Neural crest cell (in vitro differentiated cells): ENCODE measurements around the gene OR51B2. TPM values are rescaled to one million over a fixed set of nuclear protein-coding genes. Genes with fewer than 3 reads are reported as not detected.
"Not testable (repeated sequence)": the region's sequence is repeated elsewhere in the genome, so short reads cannot be mapped to it uniquely, and the experiment has no call there.

Experiments used
- DNase-seq: peaks from one replicate; pipeline ENCODE4 v3.0.0; 2021; ENCODE audit warnings: low read depth, mixed read lengths, low spot score
- H3K27ac Mint-ChIP-seq: one replicate; pipeline ENCODE4 v1.8.0; 2021; ENCODE audit warnings: mild to moderate bottlenecking, mixed read lengths; ENCODE audit not compliant: unreplicated experiment
- H3K27me3 Mint-ChIP-seq: 2 replicates; pipeline ENCODE4 v1.8.0; 2021; ENCODE audit warnings: low read depth, mild to moderate bottlenecking, mixed read lengths
- H3K36me3 Mint-ChIP-seq: 2 replicates; pipeline ENCODE4 v1.8.0; 2021; ENCODE audit warnings: low read depth, mild to moderate bottlenecking, mixed read lengths
- H3K4me1 Mint-ChIP-seq: 2 replicates; pipeline ENCODE4 v1.8.0; 2021; ENCODE audit warnings: mixed read lengths
- H3K4me3 Mint-ChIP-seq: one replicate; pipeline ENCODE4 v1.8.0; 2021; ENCODE audit warnings: mild to moderate bottlenecking, mixed read lengths
- H3K9me3 Mint-ChIP-seq: 2 replicates; pipeline ENCODE4 v1.8.0; 2021; ENCODE audit warnings: mixed read lengths
- total RNA-seq: library from RNA; stranded (reverse); gene quantifications from 2 replicates; pipeline ENCODE4 v1.2.1, GENCODE V29; 2021
- TF ChIP-seq, protein P1 (sequence below): fragments of 200-600 bp; sonication (generic); conservative IDR thresholded peaks from 2 replicates; pipeline ENCODE4 v1.5.0; 2021; ENCODE audit warnings: antibody characterized with exemption, mild to moderate bottlenecking

OR51B2 gene
- total RNA-seq, 1 donor from 2014 or later: not detected

DNA sequence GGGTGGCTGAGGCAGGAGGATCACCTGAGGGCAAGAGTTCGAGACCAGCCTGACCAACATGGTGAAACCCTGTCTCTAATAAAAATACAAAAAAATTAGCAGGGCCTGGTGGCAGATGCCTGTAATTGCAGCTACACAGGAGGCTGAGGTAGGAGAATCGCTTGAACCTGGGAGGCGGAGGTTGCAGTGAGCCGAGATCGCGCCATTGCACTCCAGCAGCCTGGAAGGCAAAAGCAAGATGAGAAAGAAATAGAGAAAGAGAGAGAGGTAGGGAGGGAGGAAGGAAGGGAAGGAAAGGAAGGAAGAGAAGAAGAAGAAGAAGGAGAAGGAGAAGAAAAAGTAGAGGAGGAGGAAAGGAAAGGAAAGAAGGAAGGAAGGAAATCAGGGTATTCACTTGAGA lies 42.3 kb upstream of the OR51B2 start:
- not testable (repeated sequence) for H3K4me1 Mint-ChIP-seq

DNA sequence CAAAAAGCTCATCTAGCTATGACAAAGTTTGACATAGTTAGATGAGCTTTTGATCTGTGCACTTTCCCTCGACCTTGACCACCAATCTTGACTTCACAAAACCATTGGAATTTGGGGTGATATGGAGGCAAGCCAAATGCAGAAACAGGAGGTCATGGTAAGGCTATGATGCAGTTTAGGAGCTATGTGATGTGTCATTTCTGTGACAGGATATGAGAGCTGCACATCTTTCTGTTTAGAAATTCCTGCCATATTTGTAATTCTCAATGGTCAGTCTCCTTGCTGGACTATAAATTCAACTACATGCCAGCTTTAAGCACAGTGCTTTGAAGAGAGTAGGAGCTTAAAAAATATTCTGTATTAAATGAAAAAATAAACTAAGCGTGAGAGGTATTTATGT lies 40.1 kb upstream of the OR51B2 start:
- no peak overlapping the region for H3K27ac Mint-ChIP-seq
- no peak overlapping the region for H3K4me3 Mint-ChIP-seq
- DNase-seq: no peak
- H3K4me1 Mint-ChIP-seq: no peaks in the 10 kb centered on the region
- TF ChIP-seq, protein P1, sequence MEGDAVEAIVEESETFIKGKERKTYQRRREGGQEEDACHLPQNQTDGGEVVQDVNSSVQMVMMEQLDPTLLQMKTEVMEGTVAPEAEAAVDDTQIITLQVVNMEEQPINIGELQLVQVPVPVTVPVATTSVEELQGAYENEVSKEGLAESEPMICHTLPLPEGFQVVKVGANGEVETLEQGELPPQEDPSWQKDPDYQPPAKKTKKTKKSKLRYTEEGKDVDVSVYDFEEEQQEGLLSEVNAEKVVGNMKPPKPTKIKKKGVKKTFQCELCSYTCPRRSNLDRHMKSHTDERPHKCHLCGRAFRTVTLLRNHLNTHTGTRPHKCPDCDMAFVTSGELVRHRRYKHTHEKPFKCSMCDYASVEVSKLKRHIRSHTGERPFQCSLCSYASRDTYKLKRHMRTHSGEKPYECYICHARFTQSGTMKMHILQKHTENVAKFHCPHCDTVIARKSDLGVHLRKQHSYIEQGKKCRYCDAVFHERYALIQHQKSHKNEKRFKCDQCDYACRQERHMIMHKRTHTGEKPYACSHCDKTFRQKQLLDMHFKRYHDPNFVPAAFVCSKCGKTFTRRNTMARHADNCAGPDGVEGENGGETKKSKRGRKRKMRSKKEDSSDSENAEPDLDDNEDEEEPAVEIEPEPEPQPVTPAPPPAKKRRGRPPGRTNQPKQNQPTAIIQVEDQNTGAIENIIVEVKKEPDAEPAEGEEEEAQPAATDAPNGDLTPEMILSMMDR: no peak
- H3K27me3 Mint-ChIP-seq: peaks cover 4% of the 10 kb centered on the region
- H3K36me3 Mint-ChIP-seq: no peaks in the 10 kb centered on the region
- H3K9me3 Mint-ChIP-seq: peaks cover 3% of the 10 kb centered on the region

More for the DNA sequence above, 42.3 kb upstream of the OR51B2 start:
- DNase-seq, H3K27ac Mint-ChIP-seq, H3K9me3 Mint-ChIP-seq, H3K27me3 Mint-ChIP-seq, H3K4me3 Mint-ChIP-seq, H3K36me3 Mint-ChIP-seq: not testable (repeated sequence)
- TF ChIP-seq, protein P1: peak; percentile 23

GRCh38 chr11:5363679-5364078 lies 39.6 kb upstream of the OR51B2 start:
- TF ChIP-seq, protein P1: no peak
- peaks cover 3% of the 10 kb centered on the region for H3K9me3 Mint-ChIP-seq
- peaks cover 4% of the 10 kb centered on the region for H3K27me3 Mint-ChIP-seq
- H3K36me3 Mint-ChIP-seq: no peaks in the 10 kb centered on the region
- no peak for DNase-seq
- no peak overlapping the region for H3K4me3 Mint-ChIP-seq
- H3K4me1 Mint-ChIP-seq: no peaks in the 10 kb centered on the region
- H3K27ac Mint-ChIP-seq: no peak overlapping the region

- no peak overlapping the region for H3K27ac Mint-ChIP-seq
- no peak overlapping the region for H3K4me3 Mint-ChIP-seq
- no peak for DNase-seq
- peaks cover 4% of the 10 kb centered on the region for H3K27me3 Mint-ChIP-seq
- TF ChIP-seq, protein P1: no peak
- no peaks in the 10 kb centered on the region for H3K4me1 Mint-ChIP-seq
- peaks cover 3% of the 10 kb centered on the region for H3K9me3 Mint-ChIP-seq
- H3K36me3 Mint-ChIP-seq: no peaks in the 10 kb centered on the region
Measured at GRCh38 chr11:5362017-5362625, 38.0 kb upstream of the OR51B2 start.

DNA sequence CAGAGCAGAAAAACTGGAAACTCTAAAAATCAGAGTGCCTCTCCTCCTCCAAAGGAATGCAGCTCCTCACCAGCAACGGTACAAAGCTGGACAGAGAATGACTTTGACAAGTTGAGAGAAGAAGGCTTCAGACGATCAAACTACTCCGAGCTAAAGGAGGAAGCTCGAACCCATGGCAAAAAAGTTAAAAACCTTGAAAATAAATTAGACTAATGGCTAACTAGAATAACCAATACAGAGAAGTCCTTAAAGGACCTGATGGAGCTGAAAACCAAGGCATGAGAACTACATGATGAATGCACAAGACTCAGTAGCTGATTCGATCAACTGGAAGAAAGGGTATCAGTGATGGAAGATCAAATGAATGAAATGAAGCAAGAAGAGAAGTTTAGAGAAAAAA lies 31.9 kb upstream of the OR51B2 start:
- not testable (repeated sequence) for H3K36me3 Mint-ChIP-seq, H3K27ac Mint-ChIP-seq, H3K27me3 Mint-ChIP-seq, DNase-seq, H3K4me3 Mint-ChIP-seq, H3K4me1 Mint-ChIP-seq, H3K9me3 Mint-ChIP-seq

GRCh38 chr11:5351208-5351607 lies 27.1 kb upstream of the OR51B2 start, which contains the start of gene OR51B6:
Gene OR51B6 (plus strand): TSS chr11:5351508. CDS start chr11:5351508, 0 bp downstream.
- Mint-ChIP-seq H3K27ac (no peak within 1 kb of the TSS), H3K36me3 (no peaks in the 10 kb centered on the region), H3K9me3 (no peaks in the 10 kb centered on the region), H3K4me1 (no peaks in the 10 kb centered on the region), H3K27me3 (peaks cover 33% of the 10 kb centered on the region), H3K4me3 (no peak within 1 kb of the TSS)
- DNase-seq: no peak
- TF ChIP-seq, protein P1: no peak
